H7 (cell line): ENCODE measurements around the gene NFIA. TPM values are rescaled to one million over a fixed set of nuclear protein-coding genes. Genes with fewer than 3 reads are reported as not detected.

Source experiments
- DNase-seq: peaks from one replicate; pipeline ENCODE4 v3.0.0; 2012
- H3K27me3 ChIP-seq: 2 replicates; pipeline ENCODE4 v1.6.0; 2011; ENCODE audit warnings: mild to moderate bottlenecking, low read length; ENCODE audit not compliant: control insufficient read depth, insufficient read depth
- H3K36me3 ChIP-seq: replicated peaks from 2 replicates; pipeline ENCODE4 v1.5.1; 2011; ENCODE audit warnings: low read length; ENCODE audit not compliant: control insufficient read depth, insufficient read depth
- H3K4me3 ChIP-seq: 2 replicates; pipeline ENCODE4 v1.5.1; 2011; ENCODE audit warnings: low read depth, mild to moderate bottlenecking, control low read depth, low read length, moderate library complexity; ENCODE audit not compliant: insufficient read depth
- total RNA-seq: library from RNA; depleted of rRNA; stranded (reverse); fragments of >200 nt; shearing (Covaris generic); gene quantifications from 2 replicates; pipeline ENCODE4 v1.2.3, GENCODE V29; 2014

The NFIA gene
- total RNA-seq, 1 experiment from 2014 or later = 11.3 TPM

- H3K36me3 ChIP-seq = no peaks in the 10 kb centered on the region
- H3K27me3 ChIP-seq = no peaks in the 10 kb centered on the region; the same call in 1 of the 2 replicates
- DNase-seq = no peak
- H3K4me3 ChIP-seq = no peak overlapping the region
These were observed 273.7 kb downstream of the NFIA start for GRCh38 chr1:61356016-61356415.

DNA sequence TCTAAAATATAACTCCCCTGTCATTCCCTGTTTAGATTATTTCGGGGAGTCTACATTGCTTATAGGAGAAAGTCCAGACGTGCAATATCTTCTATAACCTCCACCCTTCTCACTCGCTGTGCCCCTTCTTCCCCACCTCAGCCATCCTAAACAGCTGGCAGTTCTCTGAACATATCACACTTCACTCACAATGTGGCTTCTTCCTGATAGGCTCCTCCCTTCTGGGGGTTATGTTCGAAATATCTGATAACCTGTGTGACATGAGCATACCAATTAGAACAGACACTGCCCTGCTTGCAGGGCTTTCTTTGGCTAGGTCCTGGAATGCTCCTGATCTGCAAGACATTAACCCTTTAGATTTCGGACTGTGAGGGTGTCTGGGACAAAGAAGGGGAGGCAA lies 274.6 kb downstream of the NFIA start:
- no peaks in the 10 kb centered on the region for H3K36me3 ChIP-seq
- no peak for DNase-seq
- no peaks in the 10 kb centered on the region; the same call in 1 of the 2 replicates for H3K27me3 ChIP-seq
- no peak overlapping the region for H3K4me3 ChIP-seq

GRCh38 chr1:61357539-61357938 lies 275.2 kb downstream of the NFIA start:
- H3K4me3 ChIP-seq = no peak overlapping the region
- no peak for DNase-seq
- no peaks in the 10 kb centered on the region; the same call in 1 of the 2 replicates for H3K27me3 ChIP-seq
- H3K36me3 ChIP-seq = no peaks in the 10 kb centered on the region

DNA sequence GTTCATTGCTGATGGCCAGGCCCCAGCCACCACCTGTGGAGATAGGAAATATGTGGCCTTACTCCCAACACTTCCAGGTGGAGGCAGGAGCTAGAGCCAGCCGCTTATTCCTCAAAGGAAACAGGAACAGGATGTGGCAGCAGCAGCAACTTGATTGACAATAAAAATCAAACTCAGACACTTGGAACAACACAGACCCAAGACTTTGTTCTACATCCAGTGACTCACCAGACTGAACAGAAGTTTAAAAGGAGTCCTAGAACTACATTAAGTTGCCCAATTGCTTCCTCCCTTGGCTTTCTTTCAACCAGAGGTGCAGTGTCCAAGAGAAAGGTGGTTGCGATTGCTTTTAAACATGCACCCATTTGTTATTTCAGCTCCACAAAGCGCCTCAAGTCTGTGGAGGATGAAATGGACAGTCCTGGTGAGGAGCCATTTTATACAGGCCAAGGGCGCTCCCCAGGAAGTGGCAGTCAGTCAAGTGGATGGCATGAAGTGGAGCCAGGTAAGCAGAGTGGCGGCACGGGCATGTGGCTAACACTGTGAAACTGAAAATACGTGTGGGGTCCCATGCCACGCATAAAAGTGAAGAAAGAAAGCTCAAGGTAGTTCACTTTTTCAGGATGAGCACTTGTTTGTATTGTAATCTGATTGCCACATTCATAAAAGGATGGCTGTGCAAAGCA lies 276.6 kb downstream of the NFIA start:
- H3K36me3 ChIP-seq = no peaks in the 10 kb centered on the region
- H3K27me3 ChIP-seq = no peaks in the 10 kb centered on the region
- no peak overlapping the region for H3K4me3 ChIP-seq
- no peak for DNase-seq

DNA sequence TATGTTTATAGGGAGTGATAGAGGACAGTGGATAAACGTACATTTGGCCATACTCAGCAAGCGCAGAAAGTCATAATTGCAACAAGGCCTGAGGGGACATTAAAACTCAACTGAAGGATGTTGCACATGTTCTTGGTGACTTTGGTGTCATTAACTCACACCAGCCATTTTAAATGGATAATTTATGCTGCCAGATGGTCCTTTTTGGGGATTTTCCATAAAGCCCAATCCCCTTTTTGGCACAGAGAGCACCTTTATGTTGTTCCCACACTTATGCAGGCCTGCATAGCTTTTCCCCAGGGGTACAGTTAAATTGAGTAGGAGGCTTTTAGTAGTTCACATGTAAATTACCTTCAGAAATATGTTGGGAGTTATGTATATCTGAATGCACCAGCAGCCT lies 279.6 kb downstream of the NFIA start:
- Histone ChIP-seq H3K36me3 (no peaks in the 10 kb centered on the region), H3K4me3 (no peak overlapping the region), H3K27me3 (no peaks in the 10 kb centered on the region)
- DNase-seq = no peak

DNA sequence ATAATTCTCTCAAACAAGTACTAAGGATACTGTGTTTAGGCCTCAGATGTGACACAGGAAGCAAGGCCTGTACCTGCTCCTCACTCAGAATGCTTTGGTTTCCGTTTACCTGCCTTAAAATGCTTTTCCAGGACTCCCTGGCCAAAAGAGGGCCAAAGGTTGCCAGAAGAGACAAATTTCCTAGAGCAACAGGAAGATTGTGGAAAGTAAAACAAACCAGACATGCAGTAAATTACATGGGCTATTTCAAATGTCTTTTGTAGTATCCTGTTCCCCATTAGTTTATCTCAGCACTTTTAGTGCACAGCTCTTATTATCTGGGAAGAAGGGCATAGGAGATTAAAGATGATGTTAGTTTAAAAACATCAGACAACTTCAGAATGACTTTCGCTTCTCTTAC lies 280.0 kb downstream of the NFIA start:
- Histone ChIP-seq H3K27me3 (no peaks in the 10 kb centered on the region), H3K36me3 (no peaks in the 10 kb centered on the region), H3K4me3 (no peak overlapping the region)
- DNase-seq = no peak

DNA sequence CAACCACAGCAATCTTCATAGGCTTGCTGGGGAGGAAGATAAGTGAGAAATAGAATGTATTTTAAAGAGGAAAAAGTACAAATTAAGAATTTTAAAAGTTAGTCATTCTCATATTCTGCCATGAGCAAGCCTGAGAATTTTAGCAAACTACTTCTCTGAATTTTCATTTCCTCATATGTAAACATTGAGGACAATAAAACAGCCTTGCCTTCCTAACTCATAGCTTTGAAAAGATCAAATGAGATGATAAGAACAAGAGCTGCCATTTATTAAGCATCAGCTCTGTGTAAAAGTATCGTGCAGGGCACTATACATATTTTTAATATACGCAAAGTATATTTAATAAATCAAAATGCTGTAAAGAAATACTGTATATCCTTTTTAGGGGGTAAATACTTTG lies 286.0 kb downstream of the NFIA start:
- Histone ChIP-seq H3K36me3 (no peaks in the 10 kb centered on the region), H3K4me3 (no peak overlapping the region), H3K27me3 (no peaks in the 10 kb centered on the region)
- no peak for DNase-seq

DNA sequence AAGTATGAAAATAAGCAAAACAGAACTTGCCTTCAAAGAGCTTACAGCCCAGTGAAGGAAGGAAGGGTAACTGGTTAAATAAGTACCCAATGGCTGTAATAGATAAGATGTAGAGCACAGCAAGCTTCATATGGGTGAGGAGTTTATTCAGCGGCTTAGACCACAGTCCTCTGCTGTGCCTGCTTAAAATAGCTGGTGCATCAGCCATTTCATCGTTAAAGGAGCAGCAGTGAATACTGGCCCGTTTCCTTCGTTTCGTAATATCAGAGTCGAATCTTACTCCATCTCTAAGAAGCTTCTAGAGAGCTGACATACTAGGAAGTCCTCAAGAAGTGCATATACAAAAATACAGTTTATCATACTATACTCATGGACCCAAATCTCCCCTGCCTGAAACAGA lies 286.5 kb downstream of the NFIA start:
- no peaks in the 10 kb centered on the region for H3K27me3 ChIP-seq
- no peak for DNase-seq
- no peak overlapping the region for H3K4me3 ChIP-seq
- H3K36me3 ChIP-seq = no peaks in the 10 kb centered on the region

DNA sequence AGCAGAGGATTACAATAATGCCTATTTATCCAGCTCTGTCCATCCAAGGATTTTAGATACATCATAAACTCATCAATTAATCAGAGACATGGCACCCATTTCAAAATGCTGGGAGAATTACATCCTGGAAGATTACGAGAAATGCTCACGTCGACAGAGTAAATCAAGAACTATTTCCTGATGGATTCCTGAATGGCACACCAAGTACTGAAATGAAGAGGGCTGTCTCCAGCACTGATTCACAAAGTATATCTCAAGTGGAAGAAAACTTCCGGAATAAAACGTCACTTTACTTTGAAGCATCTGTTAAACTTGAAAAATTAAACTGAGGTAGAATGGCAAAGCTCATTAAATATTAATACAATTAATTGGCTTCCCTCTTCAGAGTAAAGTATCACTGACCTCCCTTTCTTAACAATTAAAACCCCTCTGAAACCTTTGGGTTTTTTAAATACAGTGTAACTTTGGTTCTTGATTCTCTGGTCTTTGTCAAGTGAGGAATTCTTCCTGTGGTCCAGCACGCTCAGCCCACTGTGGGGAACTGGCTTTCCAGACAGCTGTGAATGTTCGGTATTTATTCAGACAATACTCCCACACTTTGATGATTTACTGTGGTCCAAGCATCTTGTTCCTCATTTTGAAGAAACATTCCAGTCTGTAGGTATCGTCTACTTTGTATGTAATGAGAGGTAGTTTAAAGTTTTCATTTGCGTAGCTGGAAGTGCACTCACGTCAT lies 288.0 kb downstream of the NFIA start:
- Histone ChIP-seq H3K27me3 (no peaks in the 10 kb centered on the region), H3K36me3 (no peaks in the 10 kb centered on the region), H3K4me3 (no peak overlapping the region)
- no peak for DNase-seq

GRCh38 chr1:61370913-61371279 lies 288.5 kb downstream of the NFIA start:
- Histone ChIP-seq H3K4me3 (no peak overlapping the region), H3K36me3 (no peaks in the 10 kb centered on the region), H3K27me3 (no peaks in the 10 kb centered on the region)
- DNase-seq = no peak

GRCh38 chr1:61372944-61373343 lies 290.6 kb downstream of the NFIA start:
- DNase-seq = no peak

GRCh38 chr1:61374156-61374555 lies 291.8 kb downstream of the NFIA start:
- DNase-seq = no peak
- Histone ChIP-seq H3K36me3 (no peaks in the 10 kb centered on the region), H3K4me3 (no peak overlapping the region), H3K27me3 (no peaks in the 10 kb centered on the region)

More at GRCh38 chr1:61372944-61373343, 290.6 kb downstream of the NFIA start:
- no peaks in the 10 kb centered on the region for H3K27me3 ChIP-seq
- no peaks in the 10 kb centered on the region for H3K36me3 ChIP-seq
- H3K4me3 ChIP-seq = no peak overlapping the region

- H3K4me3 ChIP-seq = no peak overlapping the region
- no peaks in the 10 kb centered on the region for H3K36me3 ChIP-seq
- H3K27me3 ChIP-seq = no peaks in the 10 kb centered on the region
- DNase-seq = no peak
These were observed 292.9 kb downstream of the NFIA start for GRCh38 chr1:61375082-61375880.

DNA sequence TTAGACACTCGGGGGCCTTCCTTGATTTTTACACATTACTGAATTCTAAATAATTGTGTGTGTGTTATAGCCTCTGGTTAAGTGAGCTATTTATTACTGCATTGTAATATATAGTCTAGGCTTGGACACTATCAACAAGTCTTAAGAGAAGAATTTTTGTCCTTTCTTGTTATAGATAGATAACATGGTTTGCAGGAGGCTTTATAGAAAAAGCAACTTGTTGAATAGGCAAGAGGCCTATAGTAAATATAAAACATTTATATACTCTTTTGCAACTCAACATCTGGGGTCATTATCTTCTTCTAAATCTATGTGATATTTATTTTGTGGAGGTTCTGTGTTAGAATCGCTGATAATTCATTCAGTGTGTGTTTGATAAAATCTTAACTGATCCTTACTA lies 293.8 kb downstream of the NFIA start:
- Histone ChIP-seq H3K36me3 (no peaks in the 10 kb centered on the region), H3K4me3 (no peak overlapping the region), H3K27me3 (no peaks in the 10 kb centered on the region)
- no peak for DNase-seq
